Keratinocyte (primary cell): ENCODE measurements around the gene TRIM25. TPM values are rescaled to one million over a fixed set of nuclear protein-coding genes. Genes with fewer than 3 reads are reported as not detected.

ENCODE experiments used
- DNase-seq: peaks from one replicate; pipeline ENCODE4 v3.0.0-alpha.2; 2011; ENCODE audit warnings: low read depth, missing footprints, low spot score
- FAIRE-seq: peaks from 2 replicates; lab custom pipeline; 2011; peaks lifted over from hg19 to GRCh38; lab: Jason Lieb, UNC
- H2AFZ ChIP-seq: 2 replicates; pipeline ENCODE4 v1.6.0; 2012; ENCODE audit warnings: low read length, control low read depth, inconsistent platforms; ENCODE audit not compliant: control insufficient read depth
- H3K27ac ChIP-seq: 2 replicates; pipeline ENCODE4 v1.5.1; 2011; ENCODE audit warnings: low read length; ENCODE audit not compliant: control insufficient read depth, insufficient read depth
- H3K27me3 ChIP-seq: 3 replicates; pipeline ENCODE4 v1.6.0; 2011; ENCODE audit warnings: low read length; ENCODE audit not compliant: control insufficient read depth, insufficient read depth; ENCODE audit errors: extremely low read depth
- H3K36me3 ChIP-seq, 2 experiments: 2 replicates in 1 of 2; 3 replicates in 1 of 2; pipeline ENCODE4 v1.5.1; 2011; ENCODE audit warnings: low read length in 2 of 2, mild to moderate bottlenecking in 1 of 2; ENCODE audit not compliant: control insufficient read depth in 2 of 2, insufficient read depth in 2 of 2; ENCODE audit errors: extremely low read depth in 1 of 2
- H3K4me1 ChIP-seq: 3 replicates; pipeline ENCODE4 v1.5.1; 2011; ENCODE audit warnings: low read length; ENCODE audit not compliant: control insufficient read depth, insufficient read depth; ENCODE audit errors: extremely low read depth
- H3K4me2 ChIP-seq: 3 replicates; pipeline ENCODE4 v1.6.0; 2011; ENCODE audit warnings: low read depth, low read length; ENCODE audit not compliant: control insufficient read depth, insufficient read depth; ENCODE audit errors: extremely low read depth
- H3K4me3 ChIP-seq, 3 experiments: fragments of 200-600 bp in 1 of 3; sonication (generic) in 1 of 3; 2 replicates in 2 of 3; 3 replicates in 1 of 3; pipeline ENCODE4 v1.5.1; 2011 to 2016; ENCODE audit warnings: low read length in 3 of 3, mild to moderate bottlenecking in 3 of 3, control low read depth in 2 of 3, inconsistent platforms in 1 of 3, low read depth in 1 of 3, mixed read lengths in 1 of 3, mixed run types in 1 of 3, moderate library complexity in 1 of 3; ENCODE audit not compliant: control insufficient read depth in 2 of 3, insufficient read depth in 2 of 3; ENCODE audit errors: extremely low read depth in 1 of 3
- H3K79me2 ChIP-seq: 2 replicates; pipeline ENCODE4 v1.6.0; 2012; ENCODE audit warnings: low read length; ENCODE audit not compliant: control insufficient read depth, insufficient read depth
- H3K9ac ChIP-seq: 3 replicates; pipeline ENCODE4 v1.6.0; 2011; ENCODE audit warnings: low read length; ENCODE audit not compliant: control insufficient read depth, insufficient read depth; ENCODE audit errors: extremely low read depth
- H3K9me1 ChIP-seq: 3 replicates; pipeline ENCODE4 v1.6.0; 2011; ENCODE audit warnings: low read length; ENCODE audit not compliant: control insufficient read depth, insufficient read depth; ENCODE audit errors: extremely low read depth
- H3K9me3 ChIP-seq: 2 replicates; pipeline ENCODE4 v1.5.1; 2012; ENCODE audit warnings: low read depth, low read length; ENCODE audit not compliant: control insufficient read depth
- H4K20me1 ChIP-seq: 3 replicates; pipeline ENCODE4 v1.6.0; 2011; ENCODE audit warnings: low read length; ENCODE audit not compliant: control insufficient read depth, insufficient read depth; ENCODE audit errors: extremely low read depth
- CTCF ChIP-seq, 3 experiments: IDR thresholded peaks in 1 of 3; conservative IDR thresholded peaks in 1 of 3; optimal IDR thresholded peaks in 1 of 3; 2 replicates in 2 of 3; 3 replicates in 1 of 3; pipeline versions ENCODE3 to v1.5.1; 2011; ENCODE audit warnings: low read length in 3 of 3, mild to moderate bottlenecking in 3 of 3, moderate library complexity in 2 of 3, control low read depth in 1 of 3, inconsistent platforms in 1 of 3; ENCODE audit not compliant: insufficient read depth in 2 of 3; ENCODE audit errors: extremely low read depth in 1 of 3
- EZH2 ChIP-seq: IDR thresholded peaks from one replicate; pipeline ENCODE4 v1.6.1; 2012; ENCODE audit warnings: inconsistent platforms, mild to moderate bottlenecking, low read length, moderate library complexity
- dilution Hi-C: fragments of 300-500 bp; cut with MboI; formaldehyde crosslinking; loops from one replicate; pipeline ENCODE4 v1.7.0; 2020; ENCODE audit warnings: low sequenced_read_pairs; ENCODE audit not compliant: extremely low pct_ligation_motif_present
- polyA plus RNA-seq, 5 experiments: library from polyadenylated mRNA; depleted of rRNA in 3 of 5; stranded (reverse) in 3 of 5; stranded (forward) in 1 of 5; unstranded in 1 of 5; fragments of >200 nt; gene quantifications; 1 replicate in 1 of 5; 2 replicates in 3 of 5; 3 replicates in 1 of 5; pipeline versions ENCODE4 v1.2.1 to v1.2.3, GENCODE V29; 2011 to 2012; ENCODE audit warnings: missing spikeins in 2 of 5, low read depth in 1 of 5, low replicate concordance in 1 of 5

The TRIM25 gene
- polyA plus RNA-seq, 1 donor (not counting 4 experiments of a cell fraction or from before 2014, with no cell fraction given), result 60.3 TPM

- H3K27me3 ChIP-seq, result no peaks in the 10 kb centered on the region
- H4K20me1 ChIP-seq, result no peaks in the 10 kb centered on the region
- H3K9ac ChIP-seq, result no peak overlapping the region
- no peak overlapping the region for H3K27ac ChIP-seq
- no peak for DNase-seq
- H3K9me1 ChIP-seq, result no peaks in the 10 kb centered on the region
- H2AFZ ChIP-seq, result no peak overlapping the region
- H3K4me3 ChIP-seq, result no peak overlapping the region
- H3K79me2 ChIP-seq, result no peaks in the 10 kb centered on the region
- no peak overlapping the region for H3K4me2 ChIP-seq
- TF ChIP-seq EZH2 (no peak), CTCF (optimal IDR thresholded peaks at IDR 0.05 in 1 of 3, IDR thresholded peaks at IDR 0.05 in 1 of 3, conservative IDR thresholded peaks at IDR 0.05 in 1 of 3; ENCODE audit: extremely low read depth in 1 of 3, insufficient read depth in 2 of 3, low read length in 3 of 3) (no peak)
- H3K36me3 ChIP-seq, result peaks cover 3 to 5% of the 10 kb centered on the region in 2 experiments
- FAIRE-seq, result no peak
- no peaks in the 10 kb centered on the region for H3K4me1 ChIP-seq
- dilution Hi-C loops, result no loop called here
- H3K9me3 ChIP-seq, result no peaks in the 10 kb centered on the region
These were observed 67.9 kb downstream of the TRIM25 start for GRCh38 chr17:56845934-56846333.

GRCh38 chr17:56842577-56842976 lies 71.3 kb downstream of the TRIM25 start:
- DNase-seq (no peak), FAIRE-seq (no peak)
- Histone ChIP-seq H3K27ac (no peak overlapping the region), H3K79me2 (no peaks in the 10 kb centered on the region), H3K4me1 (peaks cover under 1% of the 10 kb centered on the region), H3K9me1 (no peaks in the 10 kb centered on the region), H3K4me3 (no peak overlapping the region), H3K9ac (no peak overlapping the region), H3K9me3 (no peaks in the 10 kb centered on the region), H4K20me1 (no peaks in the 10 kb centered on the region), H3K4me2 (no peak overlapping the region), H2AFZ (no peak overlapping the region), H3K36me3 (peaks cover 1 to 4% of the 10 kb centered on the region in 2 experiments), H3K27me3 (no peaks in the 10 kb centered on the region)
- dilution Hi-C loops, result no loop called here
- TF ChIP-seq CTCF (optimal IDR thresholded peaks at IDR 0.05 in 1 of 3, IDR thresholded peaks at IDR 0.05 in 1 of 3, conservative IDR thresholded peaks at IDR 0.05 in 1 of 3; ENCODE audit: extremely low read depth in 1 of 3, insufficient read depth in 2 of 3, low read length in 3 of 3) (no peak), EZH2 (no peak)
